ENCODE results near the gene CHMP2B. TPM values are rescaled to one million over a fixed set of nuclear protein-coding genes. Genes with fewer than 3 reads are reported as not detected.
A peak's percentile ranks its signal among the peaks of the same experiment; 100 is the strongest.

The CHMP2B gene
- polyA plus RNA-seq, 4 donors, result 32.9 to 73.0 (median 64.1) TPM

- WGBS, 3 donors, result 16 to 42% (median 38%) methylated on average over 1 of the region's 1 CpG
- Histone ChIP-seq H3K36me3 (ENCODE audit: control insufficient read depth in 3 of 3, insufficient read depth in 2 of 3, low read depth in 1 of 3, low read length in 3 of 3) (no peaks in the 10 kb centered on the region), H3K4me3 (ENCODE audit: low read depth in 1 of 3, low read length in 3 of 3) (no peak overlapping the region), H3K27ac (ENCODE audit: low read depth in 1 of 3, low read length in 2 of 3) (no peak overlapping the region), H3K9me3 (ENCODE audit: control insufficient read depth in 2 of 2, insufficient read depth in 1 of 2, low read depth in 1 of 2, low read length in 1 of 2) (no peaks in the 10 kb centered on the region), H3K4me1 (ENCODE audit: control insufficient read depth in 3 of 3, insufficient read depth in 2 of 3, low read depth in 1 of 3, low read length in 2 of 3) (peaks cover 0 to 18% (median 3%) of the 10 kb centered on the region in 3 donors), H3K27me3 (ENCODE audit: control insufficient read depth in 3 of 3, insufficient read depth in 3 of 3, low read length in 3 of 3) (no peaks in the 10 kb centered on the region)
- DNase-seq, result no peak
- no peak for FAIRE-seq
Observed at GRCh38 chr3:87207460-87207859, 19.6 kb upstream of the CHMP2B start.

DNA sequence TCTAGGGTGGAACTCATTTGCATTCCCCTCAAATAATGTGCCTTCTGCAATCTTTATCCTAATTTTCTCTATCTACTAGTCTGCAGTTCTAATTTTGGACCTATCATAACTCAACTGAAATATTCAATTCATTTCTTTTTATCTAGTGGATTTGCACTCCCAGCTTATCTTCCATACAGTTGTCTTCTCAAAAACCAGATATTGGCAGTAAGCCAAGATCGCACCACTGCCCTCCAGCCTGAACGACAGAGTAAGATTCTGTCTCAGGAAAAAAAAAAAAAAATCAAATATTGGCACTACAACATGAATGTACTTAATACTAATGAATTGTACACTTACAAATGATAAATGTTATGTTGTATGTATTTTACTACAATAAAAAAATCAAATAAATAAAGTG lies 18.0 kb upstream of the CHMP2B start:
- H3K27me3 ChIP-seq (ENCODE audit: control insufficient read depth in 3 of 3, insufficient read depth in 3 of 3, low read length in 3 of 3), result no peaks in the 10 kb centered on the region
- no peaks in the 10 kb centered on the region for H3K36me3 ChIP-seq (ENCODE audit: control insufficient read depth in 3 of 3, insufficient read depth in 2 of 3, low read depth in 1 of 3, low read length in 3 of 3)
- no peak overlapping the region for H3K27ac ChIP-seq (ENCODE audit: low read depth in 1 of 3, low read length in 2 of 3)
- DNase-seq (no peak), FAIRE-seq (no peak)
- no peaks in the 10 kb centered on the region for H3K9me3 ChIP-seq (ENCODE audit: control insufficient read depth in 2 of 2, insufficient read depth in 1 of 2, low read depth in 1 of 2, low read length in 1 of 2)
- no peak overlapping the region for H3K4me3 ChIP-seq (ENCODE audit: low read depth in 1 of 3, low read length in 3 of 3)
- WGBS, 3 donors, result 8 to 25% (median 22%) methylated on average over 2 of the region's 2 CpGs
- peaks cover 0 to 18% (median 3%) of the 10 kb centered on the region in 3 donors for H3K4me1 ChIP-seq (ENCODE audit: control insufficient read depth in 3 of 3, insufficient read depth in 2 of 3, low read depth in 1 of 3, low read length in 2 of 3)

GRCh38 chr3:87218560-87218959 lies 8.5 kb upstream of the CHMP2B start:
- no peak for FAIRE-seq
- no peaks in the 10 kb centered on the region for H3K4me1 ChIP-seq (ENCODE audit: control insufficient read depth in 3 of 3, insufficient read depth in 2 of 3, low read depth in 1 of 3, low read length in 2 of 3)
- WGBS, 3 donors, result 95 to 96% (median 96%) methylated on average over 1 of the region's 1 CpG
- H3K27me3 ChIP-seq (ENCODE audit: control insufficient read depth in 3 of 3, insufficient read depth in 3 of 3, low read length in 3 of 3), result no peaks in the 10 kb centered on the region
- no peak overlapping the region for H3K27ac ChIP-seq (ENCODE audit: low read depth in 1 of 3, low read length in 2 of 3)
- peaks cover 0 to 2% of the 10 kb centered on the region in 2 donors for H3K9me3 ChIP-seq (ENCODE audit: control insufficient read depth in 2 of 2, insufficient read depth in 1 of 2, low read depth in 1 of 2, low read length in 1 of 2)
- DNase-seq, result no peak
- H3K36me3 ChIP-seq (ENCODE audit: control insufficient read depth in 3 of 3, insufficient read depth in 2 of 3, low read depth in 1 of 3, low read length in 3 of 3), result no peaks in the 10 kb centered on the region
- no peak overlapping the region for H3K4me3 ChIP-seq (ENCODE audit: low read depth in 1 of 3, low read length in 3 of 3)

- no peak overlapping the region for H3K27ac ChIP-seq (ENCODE audit: low read depth in 1 of 3, low read length in 2 of 3)
- H3K9me3 ChIP-seq (ENCODE audit: control insufficient read depth in 2 of 2, insufficient read depth in 1 of 2, low read depth in 1 of 2, low read length in 1 of 2), result peaks cover 0 to 2% of the 10 kb centered on the region in 2 donors
- H3K4me3 ChIP-seq (ENCODE audit: low read depth in 1 of 3, low read length in 3 of 3), result no peak overlapping the region
- no peaks in the 10 kb centered on the region for H3K27me3 ChIP-seq (ENCODE audit: control insufficient read depth in 3 of 3, insufficient read depth in 3 of 3, low read length in 3 of 3)
- H3K36me3 ChIP-seq (ENCODE audit: control insufficient read depth in 3 of 3, insufficient read depth in 2 of 3, low read depth in 1 of 3, low read length in 3 of 3), result no peaks in the 10 kb centered on the region
- no peaks in the 10 kb centered on the region for H3K4me1 ChIP-seq (ENCODE audit: control insufficient read depth in 3 of 3, insufficient read depth in 2 of 3, low read depth in 1 of 3, low read length in 2 of 3)
- WGBS, 3 donors, result 88 to 98% (median 93%) methylated on average over 2 of the region's 2 CpGs
- no peak for DNase-seq
- FAIRE-seq, result no peak
Observed at GRCh38 chr3:87219611-87220010, 7.5 kb upstream of the CHMP2B start.

- H3K27me3 ChIP-seq (ENCODE audit: control insufficient read depth in 3 of 3, insufficient read depth in 3 of 3, low read length in 3 of 3), result no peaks in the 10 kb centered on the region
- H3K4me3 ChIP-seq (ENCODE audit: low read depth in 1 of 3, low read length in 3 of 3), result no peak overlapping the region
- WGBS, 3 donors, result 27 to 52% (median 38%) methylated on average over 5 of the region's 5 CpGs
- peaks cover 0 to 2% of the 10 kb centered on the region in 2 donors for H3K9me3 ChIP-seq (ENCODE audit: control insufficient read depth in 2 of 2, insufficient read depth in 1 of 2, low read depth in 1 of 2, low read length in 1 of 2)
- DNase-seq (peak; percentile 26 to 34), FAIRE-seq (no peak)
- H3K36me3 ChIP-seq (ENCODE audit: control insufficient read depth in 3 of 3, insufficient read depth in 2 of 3, low read depth in 1 of 3, low read length in 3 of 3), result no peaks in the 10 kb centered on the region
- H3K27ac ChIP-seq (ENCODE audit: low read depth in 1 of 3, low read length in 2 of 3), result no peak overlapping the region
- peaks cover 0 to 5% (median 0%) of the 10 kb centered on the region in 3 donors for H3K4me1 ChIP-seq (ENCODE audit: control insufficient read depth in 3 of 3, insufficient read depth in 2 of 3, low read depth in 1 of 3, low read length in 2 of 3)
Observed at GRCh38 chr3:87225659-87226058, 1.4 kb upstream of the CHMP2B start.

DNA sequence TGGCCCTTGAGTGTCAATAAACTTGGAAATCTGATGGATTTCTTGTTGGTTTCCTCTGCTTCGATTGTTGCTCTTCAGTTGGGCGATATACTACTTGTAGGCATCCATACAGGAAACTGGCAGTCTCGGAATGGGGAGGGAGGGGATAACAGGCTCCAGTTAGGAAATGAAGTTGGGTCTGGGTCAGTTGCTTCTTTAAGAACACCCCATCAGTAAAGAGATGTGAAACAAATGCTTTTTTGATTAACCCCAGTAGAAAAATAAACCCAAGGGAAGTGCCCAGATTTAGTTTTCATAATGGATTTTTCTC lies 681 bp downstream of the CHMP2B start:
- FAIRE-seq (no peak), DNase-seq (no peak)
- no peaks in the 10 kb centered on the region for H3K27me3 ChIP-seq (ENCODE audit: control insufficient read depth in 3 of 3, insufficient read depth in 3 of 3, low read length in 3 of 3)
- WGBS, 3 donors, result 0% methylated on average over 3 of the region's 3 CpGs
- H3K9me3 ChIP-seq (ENCODE audit: control insufficient read depth in 2 of 2, insufficient read depth in 1 of 2, low read depth in 1 of 2, low read length in 1 of 2), result peaks cover 0 to 1% of the 10 kb centered on the region in 2 donors
- peak overlapping the region; percentile 61 to 92 (median 71) for H3K4me3 ChIP-seq (ENCODE audit: low read depth in 1 of 3, low read length in 3 of 3)
- peak overlapping the region; percentile 70 to 96 (median 91) for H3K27ac ChIP-seq (ENCODE audit: low read depth in 1 of 3, low read length in 2 of 3)
- peaks cover 0 to 5% (median 0%) of the 10 kb centered on the region in 3 donors for H3K4me1 ChIP-seq (ENCODE audit: control insufficient read depth in 3 of 3, insufficient read depth in 2 of 3, low read depth in 1 of 3, low read length in 2 of 3)
- no peaks in the 10 kb centered on the region for H3K36me3 ChIP-seq (ENCODE audit: control insufficient read depth in 3 of 3, insufficient read depth in 2 of 3, low read depth in 1 of 3, low read length in 3 of 3)

DNA sequence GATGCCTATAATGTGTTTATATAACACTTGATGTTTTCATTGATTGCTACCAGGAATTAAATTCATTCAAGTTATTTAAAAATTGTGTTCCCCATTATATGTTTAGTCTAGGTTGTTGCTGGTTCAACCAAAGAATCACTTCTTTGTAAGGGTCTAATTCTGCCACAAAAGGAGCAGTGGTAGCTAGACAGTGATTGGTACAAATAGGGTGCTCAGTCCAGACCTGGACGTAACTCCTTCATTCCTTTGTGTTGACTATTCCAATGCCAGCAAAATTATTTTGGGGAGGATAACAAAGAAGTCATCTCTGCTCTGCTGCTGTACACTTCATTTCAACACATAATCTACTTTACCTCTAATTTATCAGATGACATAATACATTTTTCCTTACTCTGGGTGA lies 1.2 kb downstream of the CHMP2B start:
- Histone ChIP-seq H3K9me3 (ENCODE audit: control insufficient read depth in 2 of 2, insufficient read depth in 1 of 2, low read depth in 1 of 2, low read length in 1 of 2) (no peaks in the 10 kb centered on the region), H3K27ac (ENCODE audit: low read depth in 1 of 3, low read length in 2 of 3) (peak overlapping the region in 1 of 3 donors; percentile 91), H3K4me1 (ENCODE audit: control insufficient read depth in 3 of 3, insufficient read depth in 2 of 3, low read depth in 1 of 3, low read length in 2 of 3) (peaks cover 0 to 5% (median 2%) of the 10 kb centered on the region in 3 donors), H3K36me3 (ENCODE audit: control insufficient read depth in 3 of 3, insufficient read depth in 2 of 3, low read depth in 1 of 3, low read length in 3 of 3) (no peaks in the 10 kb centered on the region), H3K4me3 (ENCODE audit: low read depth in 1 of 3, low read length in 3 of 3) (peak overlapping the region in 2 of 3 donors; percentile 61 to 71), H3K27me3 (ENCODE audit: control insufficient read depth in 3 of 3, insufficient read depth in 3 of 3, low read length in 3 of 3) (no peaks in the 10 kb centered on the region)
- peak; percentile 13 to 14 for DNase-seq
- WGBS, 3 donors, result 7 to 33% (median 20%) methylated on average over 1 of the region's 1 CpG
- FAIRE-seq, result no peak

DNA sequence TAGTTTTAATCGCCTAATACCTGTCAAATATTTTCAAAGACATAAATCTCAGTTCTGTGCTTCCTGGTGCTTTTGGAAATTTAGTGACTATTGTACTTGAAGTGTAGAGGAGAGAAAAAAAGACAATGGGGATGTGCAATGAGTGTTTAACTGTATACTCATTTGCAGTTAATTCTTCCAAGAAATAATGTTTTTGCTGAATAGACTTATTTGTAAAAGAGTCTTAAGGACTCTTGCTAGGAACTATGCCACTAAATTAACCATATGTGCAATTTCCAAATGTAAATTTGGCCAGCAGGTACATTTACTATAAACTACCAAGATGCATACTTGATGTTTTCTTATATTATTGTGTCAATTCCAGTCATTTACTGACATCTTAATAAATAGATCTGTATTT lies 2.0 kb downstream of the CHMP2B start:
- Histone ChIP-seq H3K36me3 (ENCODE audit: control insufficient read depth in 3 of 3, insufficient read depth in 2 of 3, low read depth in 1 of 3, low read length in 3 of 3) (no peaks in the 10 kb centered on the region), H3K27me3 (ENCODE audit: control insufficient read depth in 3 of 3, insufficient read depth in 3 of 3, low read length in 3 of 3) (no peaks in the 10 kb centered on the region), H3K4me3 (ENCODE audit: low read depth in 1 of 3, low read length in 3 of 3) (no peak overlapping the region), H3K27ac (ENCODE audit: low read depth in 1 of 3, low read length in 2 of 3) (no peak overlapping the region), H3K4me1 (ENCODE audit: control insufficient read depth in 3 of 3, insufficient read depth in 2 of 3, low read depth in 1 of 3, low read length in 2 of 3) (peaks cover 0 to 5% (median 2%) of the 10 kb centered on the region in 3 donors), H3K9me3 (ENCODE audit: control insufficient read depth in 2 of 2, insufficient read depth in 1 of 2, low read depth in 1 of 2, low read length in 1 of 2) (no peaks in the 10 kb centered on the region)
- no peak for FAIRE-seq
- no peak for DNase-seq
- 58 to 72% (median 69%) methylated on average over 1 of the region's 1 CpG for WGBS, 3 donors

GRCh38 chr3:87233805-87234204 lies 6.7 kb downstream of the CHMP2B start:
- 96 to 100% (median 98%) methylated on average over 1 of the region's 1 CpG for WGBS, 3 donors
- no peak for DNase-seq
- Histone ChIP-seq H3K4me1 (ENCODE audit: control insufficient read depth in 3 of 3, insufficient read depth in 2 of 3, low read depth in 1 of 3, low read length in 2 of 3) (peaks cover 0 to 2% (median 0%) of the 10 kb centered on the region in 3 donors), H3K27ac (ENCODE audit: low read depth in 1 of 3, low read length in 2 of 3) (no peak overlapping the region), H3K4me3 (ENCODE audit: low read depth in 1 of 3, low read length in 3 of 3) (no peak overlapping the region), H3K36me3 (ENCODE audit: control insufficient read depth in 3 of 3, insufficient read depth in 2 of 3, low read depth in 1 of 3, low read length in 3 of 3) (peaks cover 0 to 2% (median 0%) of the 10 kb centered on the region in 3 donors), H3K27me3 (ENCODE audit: control insufficient read depth in 3 of 3, insufficient read depth in 3 of 3, low read length in 3 of 3) (no peaks in the 10 kb centered on the region), H3K9me3 (ENCODE audit: control insufficient read depth in 2 of 2, insufficient read depth in 1 of 2, low read depth in 1 of 2, low read length in 1 of 2) (peaks cover 0 to 4% of the 10 kb centered on the region in 2 donors)
- no peak for FAIRE-seq

Measured in small intestine (tissue), 7 donors.